IMR-90 (cell line): Measurements from ENCODE around the gene GNMT. TPM values are rescaled to one million over a fixed set of nuclear protein-coding genes. Genes with fewer than 3 reads are reported as not detected.

Source experiments
- ATAC-seq: fragments of 200-7000 bp; cut with Tn5 transposase; 2 replicates; pipeline ENCODE4 v1.9.1; 2020; ENCODE audit warnings: low read depth, mild to moderate bottlenecking, moderate library complexity
- BruUV-seq: library from RNA; stranded (reverse); fragments of 400-500 nt; replicated peaks from 2 replicates; lab custom pipeline; 2021; lab: Mats Ljungman, UMichigan
- CTCF ChIA-PET: fragments of 300-600 bp; formaldehyde crosslinking; extraction: SDS; loops from one replicate; lab custom pipeline; 2021; ENCODE audit warnings: antibody characterized with exemption; lab: Yijun Ruan, JAX
- POLR2A ChIA-PET: fragments of 300-600 bp; sonication (Branson Sonifier 250); formaldehyde crosslinking; loops from one replicate; lab custom pipeline; 2022; ENCODE audit warnings: antibody characterized with exemption; ENCODE audit not compliant: unreplicated experiment; lab: Charles Lee
- DNase-seq: peaks from one replicate; pipeline ENCODE4 v3.0.0; 2013
- H2AFZ ChIP-seq: replicated peaks from 2 replicates; pipeline ENCODE3; 2013; ENCODE audit warnings: low read length, mild to moderate bottlenecking; ENCODE audit not compliant: poor library complexity
- H2AK5ac ChIP-seq: 2 replicates; pipeline ENCODE4 v1.6.1; 2013; ENCODE audit warnings: low read depth, low read length, inconsistent platforms
- H2AK9ac ChIP-seq: replicated peaks from 2 replicates; pipeline ENCODE3; 2013; ENCODE audit warnings: mild to moderate bottlenecking, low read depth, low read length, moderate library complexity; ENCODE audit not compliant: poor library complexity
- H2BK120ac ChIP-seq: 2 replicates; pipeline ENCODE4 v1.6.1; 2013; ENCODE audit warnings: low read depth, low read length, inconsistent platforms
- H2BK15ac ChIP-seq: 3 replicates; pipeline ENCODE4 v1.6.1; 2013; ENCODE audit warnings: low read depth, low read length, inconsistent platforms
- H2BK20ac ChIP-seq: 2 replicates; pipeline ENCODE4 v1.6.1; 2013; ENCODE audit warnings: low read depth, mild to moderate bottlenecking, inconsistent platforms, low read length, moderate library complexity
- H2BK5ac ChIP-seq: 2 replicates; pipeline ENCODE4 v1.6.1; 2013; ENCODE audit warnings: mild to moderate bottlenecking, low read depth, low read length, inconsistent platforms; ENCODE audit not compliant: poor library complexity, severe bottlenecking
- H3K14ac ChIP-seq: replicated peaks from 2 replicates; pipeline ENCODE4 v1.6.1; 2013; ENCODE audit warnings: low read depth, low read length, inconsistent platforms
- H3K18ac ChIP-seq: 2 replicates; pipeline ENCODE4 v1.6.1; 2013; ENCODE audit warnings: low read depth, low read length, control low read depth
- H3K23ac ChIP-seq: 2 replicates; pipeline ENCODE4 v1.6.1; 2013; ENCODE audit warnings: low read depth, low read length, inconsistent platforms
- H3K27ac ChIP-seq: 2 replicates; pipeline ENCODE4 v1.5.1; 2013; ENCODE audit warnings: mild to moderate bottlenecking, control low read depth, low read length; ENCODE audit not compliant: insufficient read depth
- H3K27me3 ChIP-seq: 2 replicates; pipeline ENCODE4 v1.6.1; 2013; ENCODE audit warnings: low read length; ENCODE audit not compliant: control insufficient read depth, insufficient read depth
- H3K36me3 ChIP-seq: 2 replicates; pipeline ENCODE4 v1.6.1; 2013; ENCODE audit warnings: low read length, mixed read lengths; ENCODE audit not compliant: control insufficient read depth, insufficient read depth
- H3K4ac ChIP-seq: 2 replicates; pipeline ENCODE4 v1.6.1; 2013; ENCODE audit warnings: low read depth, low read length, inconsistent platforms
- H3K4me1 ChIP-seq: 2 replicates; pipeline ENCODE4 v1.6.1; 2013; ENCODE audit warnings: low read length, mixed read lengths; ENCODE audit not compliant: control insufficient read depth, insufficient read depth
- H3K4me2 ChIP-seq: 2 replicates; pipeline ENCODE4 v1.6.1; 2013; ENCODE audit warnings: low read depth, mild to moderate bottlenecking, control low read depth, low read length, moderate library complexity
- H3K4me3 ChIP-seq: 2 replicates; pipeline ENCODE4 v1.5.1; 2013; ENCODE audit warnings: low read depth, mild to moderate bottlenecking, control low read depth, low read length, moderate library complexity; ENCODE audit not compliant: insufficient read depth
- H3K56ac ChIP-seq: 2 replicates; pipeline ENCODE4 v1.6.1; 2013; ENCODE audit warnings: low read length, inconsistent platforms; ENCODE audit not compliant: insufficient read depth; ENCODE audit errors: extremely low read depth
- H3K79me1 ChIP-seq, 2 experiments: 2 replicates each; pipeline ENCODE4 v1.6.1; 2013; ENCODE audit warnings: low read length in 2 of 2, inconsistent platforms in 1 of 2, low read depth in 1 of 2
- H3K9ac ChIP-seq: 2 replicates; pipeline ENCODE4 v1.6.1; 2013; ENCODE audit warnings: low read depth, low read length, control low read depth
- H3K9me1 ChIP-seq: 2 replicates; pipeline ENCODE4 v1.6.1; 2013; ENCODE audit warnings: low read length, inconsistent platforms; ENCODE audit not compliant: insufficient read depth
- H3K9me3 ChIP-seq: 2 replicates; pipeline ENCODE4 v1.6.1; 2013; ENCODE audit warnings: low read length; ENCODE audit not compliant: control insufficient read depth, insufficient read depth
- H4K20me1 ChIP-seq: 2 replicates; pipeline ENCODE4 v1.6.1; 2013; ENCODE audit warnings: low read length, inconsistent platforms; ENCODE audit not compliant: insufficient read depth
- H4K5ac ChIP-seq: 2 replicates; pipeline ENCODE4 v1.6.1; 2013; ENCODE audit warnings: mild to moderate bottlenecking, low read depth, low read length, control low read depth
- H4K8ac ChIP-seq, 2 experiments: 2 replicates each; pipeline ENCODE4 v1.6.1; 2013; ENCODE audit warnings: low read depth in 2 of 2, low read length in 2 of 2, control low read depth in 1 of 2, inconsistent platforms in 1 of 2
- H4K91ac ChIP-seq: 2 replicates; pipeline ENCODE4 v1.6.1; 2013; ENCODE audit warnings: low read depth, low read length, inconsistent platforms; ENCODE audit not compliant: insufficient read depth
- MAZ ChIP-seq: IDR thresholded peaks from 2 replicates; pipeline ENCODE4 v1.6.1; 2012; ENCODE audit warnings: low read depth, mild to moderate bottlenecking, low read length, improper control_type of control experiment, moderate library complexity, borderline replicate concordance
- MXI1 ChIP-seq: IDR thresholded peaks from 2 replicates; pipeline ENCODE4 v1.6.1; 2012; ENCODE audit warnings: low read depth, mild to moderate bottlenecking, low read length, moderate library complexity, borderline replicate concordance
- RFX5 ChIP-seq: IDR thresholded peaks from 2 replicates; pipeline ENCODE4 v1.8.0; 2012; ENCODE audit warnings: low read depth, mild to moderate bottlenecking, low read length, moderate library complexity
- WGBS, 2 experiments: methylation state at CpG; one replicate each; pipeline versions ENCODE4 v1.1.5 to v1.1.7; 2013; ENCODE audit warnings: missing lambda C conversion rate in 2 of 2; ENCODE audit not compliant: insufficient read length in 1 of 2; ENCODE audit errors: extremely low coverage in 2 of 2; 5-methylcytosine and 5-hydroxymethylcytosine counted together
- dilution Hi-C: fragments of 300-500 bp; cut with HindIII; formaldehyde crosslinking; loops from one replicate; pipeline ENCODE4 v1.14.3; 2018; ENCODE audit warnings: low sequenced_read_pairs; ENCODE audit not compliant: unreplicated experiment
- in situ Hi-C: fragments of 300-500 bp; cut with MboI; formaldehyde crosslinking; loops from 3 replicates; pipeline ENCODE4 v1.14.3; 2019; ENCODE audit warnings: low sequenced_read_pairs, inconsistent platforms, mixed read lengths
- intact Hi-C: fragments of 100-400 bp; cut with micrococcal nuclease; formaldehyde crosslinking; loops from 2 replicates; pipeline ENCODE4 v1.10.0; 2022
- polyA plus RNA-seq, 3 experiments: library from polyadenylated mRNA; depleted of rRNA; stranded (reverse); fragments of >200 nt; gene quantifications; 2 replicates each; pipeline ENCODE4 v1.2.3, GENCODE V29; 2012; ENCODE audit warnings: low replicate concordance in 1 of 3
- total RNA-seq: library from RNA; depleted of rRNA; stranded (reverse); fragments of >200 nt; gene quantifications from 2 replicates; pipeline ENCODE4 v1.2.3, GENCODE V29; 2012
- TF ChIP-seq, protein P1 (sequence below): fragments of 150-350 bp; IDR thresholded peaks from 2 replicates; pipeline ENCODE4 v1.6.1; 2016; ENCODE audit warnings: low read depth, mild to moderate bottlenecking, low read length, moderate library complexity, borderline replicate concordance

GNMT gene
- total and polyA plus RNA-seq, 2 of the 4 experiments (the other 2 are of a cell fraction), result 0.36 TPM; not detected in 1

DNA sequence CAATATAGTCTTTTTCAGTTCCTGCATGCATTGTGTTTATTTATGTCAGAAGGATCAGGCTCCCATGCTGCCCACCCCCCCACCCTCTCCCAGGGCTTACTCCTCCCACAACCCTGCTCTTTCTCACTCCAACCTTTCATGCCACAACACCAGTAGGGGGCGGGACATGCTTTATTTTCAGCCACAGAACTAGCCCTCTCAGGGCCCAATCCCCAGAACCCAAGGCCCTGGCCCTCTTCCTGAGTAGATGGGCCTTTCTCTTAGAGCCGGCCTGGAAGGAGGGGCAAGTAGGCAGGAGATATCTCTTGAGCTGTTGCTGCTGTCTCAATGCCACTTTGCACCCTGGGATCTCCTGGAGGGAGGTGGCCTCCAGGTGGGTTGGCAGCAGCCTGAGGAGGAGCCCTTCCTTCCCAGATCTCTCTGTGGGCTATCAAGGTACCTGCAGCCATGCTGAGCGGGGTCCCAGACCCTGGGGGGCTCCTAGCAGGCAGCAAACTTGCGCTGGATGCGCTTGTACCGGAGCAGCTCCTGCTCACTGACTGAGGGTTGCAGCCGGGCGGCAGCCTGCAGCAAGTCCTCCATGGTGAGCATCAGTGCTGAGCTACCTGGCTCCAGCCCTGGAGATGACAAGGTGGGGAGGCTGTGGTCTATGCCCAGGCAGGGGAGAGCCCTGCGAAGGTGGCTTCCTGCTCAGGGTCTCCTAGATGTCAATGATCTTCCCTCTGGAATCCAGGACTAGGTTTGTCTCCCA, 3.5 kb downstream of the GNMT start (continued):
- TF ChIP-seq, protein P1, sequence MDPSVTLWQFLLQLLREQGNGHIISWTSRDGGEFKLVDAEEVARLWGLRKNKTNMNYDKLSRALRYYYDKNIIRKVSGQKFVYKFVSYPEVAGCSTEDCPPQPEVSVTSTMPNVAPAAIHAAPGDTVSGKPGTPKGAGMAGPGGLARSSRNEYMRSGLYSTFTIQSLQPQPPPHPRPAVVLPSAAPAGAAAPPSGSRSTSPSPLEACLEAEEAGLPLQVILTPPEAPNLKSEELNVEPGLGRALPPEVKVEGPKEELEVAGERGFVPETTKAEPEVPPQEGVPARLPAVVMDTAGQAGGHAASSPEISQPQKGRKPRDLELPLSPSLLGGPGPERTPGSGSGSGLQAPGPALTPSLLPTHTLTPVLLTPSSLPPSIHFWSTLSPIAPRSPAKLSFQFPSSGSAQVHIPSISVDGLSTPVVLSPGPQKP, result no peak

DNA sequence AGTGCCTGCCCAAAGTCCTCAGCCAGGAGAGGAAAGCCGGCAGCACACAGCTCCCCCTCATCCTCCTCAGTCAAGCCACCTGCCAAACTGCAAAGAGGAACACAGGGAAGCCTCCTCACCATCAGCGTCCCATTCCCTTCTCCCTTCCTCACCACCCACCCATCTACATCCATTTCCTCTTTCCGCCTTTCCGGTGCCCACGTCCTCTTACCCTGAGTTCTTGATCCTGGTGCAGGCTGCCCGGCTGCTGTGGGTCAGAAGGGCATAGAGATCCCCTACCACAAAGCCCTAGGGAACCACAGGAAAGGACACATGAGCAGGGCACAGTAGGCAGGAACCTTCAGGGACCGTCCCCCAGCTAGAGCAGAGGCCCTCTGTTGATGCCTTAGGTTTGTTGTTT, 6.0 kb downstream of the GNMT start:
- intact Hi-C loops, result no loop called here
- Histone ChIP-seq H3K27ac (no peak overlapping the region), H2AK5ac (no peak overlapping the region), H3K36me3 (peaks cover 52% of the 10 kb centered on the region), H3K4me2 (no peak overlapping the region), H3K56ac (no peak overlapping the region), H2BK5ac (no peak overlapping the region), H2BK15ac (no peak overlapping the region), H4K91ac (no peak overlapping the region), H4K5ac (no peak overlapping the region), H3K4me1 (peaks cover 18% of the 10 kb centered on the region), H3K9ac (no peak overlapping the region), H3K9me1 (peaks cover 20% of the 10 kb centered on the region), H4K8ac (no peak overlapping the region), H3K23ac (no peak overlapping the region), H3K4me3 (no peak overlapping the region), H3K4ac (no peak overlapping the region), H3K18ac (no peak overlapping the region), H3K9me3 (no peaks in the 10 kb centered on the region), H4K20me1 (peaks cover 9% of the 10 kb centered on the region; the same call in 1 of the 2 replicates), H2BK20ac (no peak overlapping the region), H3K79me1 (peaks cover 4 to 24% of the 10 kb centered on the region in 2 experiments; a peak in 3 of 4 replicates), H3K14ac (no peak overlapping the region), H2AFZ (no peak overlapping the region), H2BK120ac (no peak overlapping the region), H2AK9ac (no peak overlapping the region), H3K27me3 (no peaks in the 10 kb centered on the region)
- no peak for DNase-seq
- in situ Hi-C loops, result no loop called here
- TF ChIP-seq MAZ (no peak), RFX5 (no peak), MXI1 (no peak)
- no TSS peak for BruUV-seq
- WGBS, 2 experiments, result 56 to 100% methylated on average over 1 to 3 of the region's 7 CpGs
- ChIA-PET CTCF (no interaction called here), POLR2A (no interaction called here)
- dilution Hi-C loops, result no loop called here
- no peak for ATAC-seq
